Right lobe of liver (tissue), 4 donors: ENCODE measurements around the gene THSD1.

Experiments used
- CTCF ChIP-seq, 4 donors: fragments of 200-600 bp in 3 of 4; fragments of 450-650 bp in 1 of 4; IDR thresholded peaks; one replicate each; pipeline versions ENCODE4 v1.5.1 to v1.8.0; 2016 to 2022; ENCODE audit warnings: antibody characterized with exemption in 4 of 4, mild to moderate bottlenecking in 2 of 4
- POLR2A ChIP-seq: fragments of 450-650 bp; IDR thresholded peaks from one replicate; pipeline ENCODE4 v1.6.1; 2017; ENCODE audit warnings: antibody characterized with exemption, mild to moderate bottlenecking
- donor health status: DM: no; HTN: no; CAD: no.
- donor health status: DM: no; HTN: no; CAD: no.
- donor health status: DM: no; HTN: yes; CAD: no.

GRCh38 chr13:52414051-52414450 is 8.1 kb upstream of the THSD1 start:
- TF ChIP-seq CTCF (IDR thresholded peaks at IDR 0.05) (no peak), POLR2A (no peak)
